NCI-H2029 (cell line): ENCODE data around the gene ERVK3-1.
"Not testable (repeated sequence)": the region's sequence is repeated elsewhere in the genome, so short reads cannot be mapped to it uniquely, and the experiment has no call there.

Experiments
- DNase-seq: peaks from one replicate; lab custom pipeline; 2025; lab: John Stamatoyannopoulos, UW

The ERVK3-1 gene

DNA sequence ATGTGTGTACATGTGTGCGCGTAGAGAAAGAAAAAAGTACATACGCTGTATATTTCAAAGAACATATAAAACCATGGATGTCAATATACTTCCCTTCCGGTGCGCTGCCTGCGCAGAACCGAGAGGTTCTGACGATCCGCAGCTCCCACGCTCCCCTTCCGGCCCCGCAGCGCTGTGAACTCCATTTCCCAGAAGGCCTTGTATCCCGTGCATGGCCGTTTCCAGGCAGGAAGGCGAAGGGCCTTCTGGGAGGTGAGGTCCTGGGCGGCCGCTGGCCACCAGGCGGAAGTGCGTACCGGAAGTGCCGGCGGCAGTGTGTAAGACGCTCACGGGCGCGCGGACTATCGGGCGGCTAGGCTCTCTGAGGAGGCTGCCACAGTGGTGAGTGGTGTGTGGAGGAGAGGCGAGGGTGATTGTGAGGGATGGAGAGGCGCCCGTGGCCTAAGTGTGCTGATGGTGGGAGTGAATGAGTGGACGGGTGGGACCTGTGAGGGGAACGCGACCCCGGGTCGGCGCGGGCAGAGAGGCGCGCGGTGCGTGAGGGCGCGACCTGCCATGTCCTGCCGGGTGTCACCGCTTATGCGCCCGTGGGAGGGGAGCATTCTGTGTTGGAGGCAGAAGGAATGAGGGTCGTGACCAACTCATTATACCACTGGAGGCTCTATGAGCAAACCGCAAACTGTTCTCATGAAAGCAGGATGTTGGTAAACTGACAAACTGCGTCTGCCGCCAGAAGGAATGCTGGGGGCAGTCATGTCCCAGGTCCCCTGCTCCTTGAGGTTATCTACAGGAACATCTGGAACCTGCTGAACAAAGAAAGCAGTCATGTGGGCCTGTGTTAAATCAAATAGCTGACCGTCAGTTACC lies at the start of gene ERVK3-1:
ERVK3-1 (plus strand) TSS at position 313 of the 867 bp plus-strand sequence. CDS start 6,792 bp downstream, outside the sequence.
- DNase-seq, result peak; percentile 97

- DNase-seq, result not testable (repeated sequence)
Observed at GRCh38 chr19:58258259-58258658, 46.9 kb upstream of the ERVK3-1 start.

DNA sequence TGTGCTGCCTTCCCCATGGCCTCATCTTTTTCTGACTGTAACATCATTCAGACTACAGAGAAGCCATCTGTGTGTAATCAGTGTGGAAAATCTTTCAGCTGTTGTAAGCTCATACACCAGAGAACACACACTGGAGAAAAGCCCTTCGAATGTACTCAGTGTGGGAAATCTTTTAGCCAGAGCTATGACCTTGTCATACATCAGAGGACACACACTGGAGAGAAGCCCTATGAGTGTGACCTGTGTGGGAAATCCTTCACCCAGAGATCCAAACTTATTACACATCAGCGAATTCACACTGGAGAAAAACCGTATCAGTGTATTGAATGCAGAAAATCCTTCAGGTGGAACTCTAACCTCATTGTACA lies 43.6 kb upstream of the ERVK3-1 start:
- DNase-seq, result no peak

DNA sequence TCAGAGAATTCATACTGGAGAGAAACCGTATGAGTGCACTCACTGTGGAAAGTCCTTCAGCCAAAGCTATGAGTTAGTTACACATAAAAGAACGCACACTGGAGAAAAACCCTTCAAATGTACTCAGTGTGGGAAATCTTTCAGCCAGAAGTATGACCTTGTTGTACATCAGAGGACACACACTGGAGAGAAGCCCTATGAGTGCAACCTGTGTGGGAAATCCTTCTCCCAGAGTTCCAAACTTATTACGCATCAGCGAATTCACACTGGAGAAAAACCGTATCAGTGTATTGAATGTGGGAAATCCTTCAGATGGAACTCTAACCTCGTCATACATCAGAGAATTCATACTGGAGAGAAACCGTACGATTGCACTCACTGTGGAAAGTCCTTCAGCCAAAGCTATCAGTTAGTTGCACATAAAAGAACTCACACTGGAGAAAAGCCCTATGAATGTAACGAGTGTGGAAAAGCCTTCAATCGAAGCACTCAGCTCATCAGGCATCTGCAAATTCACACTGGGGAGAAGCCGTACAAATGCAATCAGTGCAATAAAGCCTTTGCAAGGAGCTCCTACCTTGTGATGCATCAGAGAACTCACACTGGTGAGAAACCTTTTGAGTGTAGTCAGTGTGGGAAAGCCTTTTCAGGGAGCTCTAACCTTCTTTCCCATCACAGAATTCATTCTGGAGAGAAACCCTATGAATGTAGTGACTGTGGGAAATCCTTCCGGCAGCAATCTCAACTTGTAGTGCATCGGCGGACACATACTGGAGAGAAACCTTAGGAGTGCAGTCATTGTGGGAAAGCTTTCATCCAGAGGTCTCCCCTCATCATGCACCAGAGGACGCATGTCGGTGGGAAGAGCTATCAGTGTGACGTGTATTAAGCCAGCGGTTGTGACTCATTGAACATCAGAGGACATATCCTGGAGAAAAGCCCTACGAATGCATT lies 42.9 kb upstream of the ERVK3-1 start:
- DNase-seq, result no peak

GRCh38 chr19:58262922-58263296 lies 42.3 kb upstream of the ERVK3-1 start:
- no peak for DNase-seq

DNA sequence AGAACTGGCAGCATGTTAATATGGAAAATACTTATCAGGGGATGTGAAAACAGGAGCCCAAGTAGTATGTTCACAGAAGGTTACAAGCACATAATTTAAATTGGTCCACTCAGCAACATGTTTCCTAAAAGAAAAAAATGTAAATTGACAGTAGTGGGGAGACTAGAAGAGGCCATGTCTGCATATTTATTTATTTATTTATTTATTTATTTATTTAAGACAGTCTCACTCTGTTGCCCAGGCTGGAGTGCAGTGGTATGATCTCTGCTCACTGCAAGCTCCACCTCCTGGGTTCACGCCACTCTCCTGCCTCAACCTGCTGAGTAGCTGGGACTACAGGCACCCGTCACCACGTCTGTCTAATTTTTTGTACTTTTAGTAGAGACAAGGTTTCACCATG lies 40.1 kb upstream of the ERVK3-1 start:
- DNase-seq, result no peak

DNA sequence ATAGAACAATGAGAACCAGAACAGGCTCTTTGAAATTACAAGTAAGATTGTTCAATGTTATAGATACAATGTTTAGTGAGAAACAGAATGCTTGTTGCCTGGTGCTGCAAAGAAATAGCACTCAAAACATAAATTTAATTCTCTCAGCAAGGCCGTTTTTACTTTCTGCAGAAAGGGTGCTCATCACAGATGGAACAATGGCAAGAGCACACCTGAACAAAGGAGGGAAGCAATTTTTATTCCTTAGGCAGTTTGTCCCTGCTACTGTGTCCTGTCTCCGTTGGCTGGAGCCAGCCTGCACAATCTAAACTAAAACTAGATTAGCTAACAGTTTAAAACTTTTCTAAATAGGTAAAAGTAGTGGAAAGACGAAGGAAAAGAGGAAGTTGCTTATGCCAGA lies 36.8 kb upstream of the ERVK3-1 start:
- no peak for DNase-seq

GRCh38 chr19:58274771-58275201 lies 30.4 kb upstream of the ERVK3-1 start:
- DNase-seq, result no peak

DNA sequence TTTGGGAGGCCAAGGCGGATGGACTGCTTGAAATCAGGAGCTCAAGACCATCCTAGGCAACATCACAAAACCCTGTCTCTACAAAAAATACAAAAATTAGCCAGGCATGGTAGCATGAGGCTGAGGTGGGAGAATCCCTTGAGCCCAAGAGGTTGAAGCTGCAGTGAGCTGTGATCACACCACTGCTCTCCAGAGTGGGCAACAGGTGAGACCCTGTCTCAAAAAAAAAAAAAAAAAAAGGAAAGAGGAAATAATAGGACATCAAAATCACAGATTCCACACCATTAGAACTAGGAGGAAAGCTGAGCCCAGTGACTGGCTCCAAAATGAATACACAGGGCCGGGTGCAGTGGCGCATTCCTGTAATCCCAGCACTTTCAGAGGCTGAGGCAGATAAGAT lies 29.6 kb upstream of the ERVK3-1 start:
- no peak for DNase-seq

DNA sequence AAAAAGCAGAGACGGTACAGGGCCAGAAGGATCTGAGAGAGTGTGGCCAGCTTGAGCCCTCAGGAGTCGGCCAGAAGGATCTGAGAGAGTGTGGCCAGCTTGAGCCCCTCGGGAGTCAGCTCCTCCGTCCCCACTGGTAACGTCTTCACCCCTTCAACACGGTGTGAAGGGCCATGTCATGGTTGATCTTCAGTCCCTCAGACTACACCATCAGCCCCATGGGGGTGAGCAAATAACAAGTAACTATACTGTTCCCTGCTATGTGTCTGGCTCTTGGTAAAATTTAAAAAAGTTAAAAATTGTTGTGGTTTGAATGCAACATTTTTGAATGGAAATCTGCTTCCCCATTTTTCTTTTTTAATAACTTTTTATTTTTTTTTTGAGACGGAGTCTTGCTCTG lies 28.0 kb upstream of the ERVK3-1 start:
- no peak for DNase-seq

GRCh38 chr19:58277748-58278540 lies 27.2 kb upstream of the ERVK3-1 start:
- DNase-seq, result no peak

DNA sequence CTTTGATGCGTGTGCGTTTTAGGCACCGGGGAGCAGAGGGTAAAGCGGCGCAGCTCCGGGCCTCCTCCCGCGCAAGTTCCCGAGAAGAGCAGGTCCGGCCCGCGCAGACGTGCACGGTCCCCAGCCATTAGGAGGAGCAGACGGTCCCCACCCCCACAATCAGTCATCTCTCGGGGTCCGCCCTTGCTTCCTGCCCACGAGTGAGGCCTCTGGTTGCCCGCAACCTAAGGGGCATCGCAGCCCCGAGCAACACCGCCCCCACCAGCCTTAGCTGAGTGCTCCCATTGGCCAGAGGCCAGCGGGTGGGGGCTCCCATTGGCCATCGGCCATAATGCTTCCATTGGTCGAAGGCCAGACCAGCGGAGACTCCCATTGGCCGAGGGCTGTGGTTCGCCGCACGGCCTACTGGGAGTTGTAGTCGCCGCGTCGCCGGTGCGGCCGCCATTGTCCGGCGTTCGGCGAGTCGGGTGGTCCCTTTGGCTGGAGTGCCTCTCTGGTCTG lies 26.6 kb upstream of the ERVK3-1 start, which contains the start of gene ZNF8:
ZNF8 (plus strand) TSS at position 415 of the 501 bp plus-strand sequence. CDS start 127 bp downstream, outside the sequence.
- peak; percentile 96 for DNase-seq

- DNase-seq, result peak; percentile 52
Observed at GRCh38 chr19:58279042-58279924, 25.9 kb upstream of the ERVK3-1 start.

- DNase-seq, result no peak
Observed at GRCh38 chr19:58279925-58280316, 25.3 kb upstream of the ERVK3-1 start.

DNA sequence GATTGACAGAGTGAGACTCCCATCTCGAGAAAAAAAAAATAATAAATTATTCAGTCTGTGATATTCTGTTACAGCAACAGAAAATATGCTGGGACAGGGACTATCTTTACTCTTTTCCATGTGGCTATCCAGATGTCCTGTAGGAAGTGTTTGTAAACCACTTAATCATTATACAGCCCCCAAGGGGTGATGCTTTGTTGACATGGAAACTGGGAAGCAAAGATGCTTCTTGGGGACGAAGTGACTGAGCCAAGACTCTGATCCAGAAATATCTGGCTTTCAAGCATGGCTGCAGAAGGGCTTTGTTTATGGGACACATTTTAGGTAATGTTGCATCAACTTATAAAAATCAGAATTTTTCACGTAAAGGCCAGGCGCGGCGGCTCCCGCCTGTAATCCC lies 21.0 kb upstream of the ERVK3-1 start:
- DNase-seq, result no peak

- DNase-seq, result no peak
Observed at GRCh38 chr19:58291943-58292342, 13.2 kb upstream of the ERVK3-1 start.

GRCh38 chr19:58294743-58295374 lies 10.3 kb upstream of the ERVK3-1 start:
- DNase-seq, result no peak

- no peak for DNase-seq
Observed at GRCh38 chr19:58296104-58296503, 9.1 kb upstream of the ERVK3-1 start.

DNA sequence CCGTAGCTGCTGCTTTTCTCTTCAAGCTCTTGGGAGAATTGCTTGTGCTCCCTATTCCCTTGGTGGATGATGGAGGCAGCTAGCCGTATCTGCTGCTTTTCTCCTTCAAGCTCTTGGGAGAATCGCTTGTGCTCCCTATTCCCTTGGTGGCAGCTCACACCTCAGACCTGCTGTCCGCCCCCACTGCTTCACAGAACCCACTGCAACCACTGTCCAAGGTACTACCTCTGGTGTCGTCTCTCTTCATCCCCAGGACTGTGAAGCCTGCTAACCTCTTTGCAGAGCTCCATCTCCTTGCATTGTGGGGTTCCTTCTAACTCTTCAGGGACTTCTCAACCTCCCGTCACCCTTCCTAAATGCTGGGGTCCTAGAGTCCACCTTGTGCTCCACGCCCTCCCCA lies 4.6 kb upstream of the ERVK3-1 start:
- DNase-seq, result no peak

GRCh38 chr19:58304255-58304654 lies 922 bp upstream of the ERVK3-1 start:
- no peak for DNase-seq
